Measurements from ENCODE around the gene PHLPP2. TPM values are rescaled to one million over a fixed set of nuclear protein-coding genes. Genes with fewer than 3 reads are reported as not detected.

The PHLPP2 gene
- polyA plus RNA-seq, 1 experiment, result 10.3 TPM

GRCh38 chr16:71666928-71667707 lies 57.4 kb downstream of the PHLPP2 start:
- Histone ChIP-seq H3K27me3 (ENCODE audit: control insufficient read depth, insufficient read depth, low read length) (no peaks in the 10 kb centered on the region), H3K4me3 (ENCODE audit: low read depth, low read length) (no peak overlapping the region), H3K9me3 (ENCODE audit: control insufficient read depth, insufficient read depth, low read length) (no peaks in the 10 kb centered on the region), H3K27ac (ENCODE audit: low read depth, low read length) (no peak overlapping the region)
- CTCF ChIA-PET, result no interaction called here
- no peak for DNase-seq (ENCODE audit: low read depth, low spot score)
- no peak for TF ChIP-seq CTCF (IDR thresholded peaks at IDR 0.05; ENCODE audit: low read depth, low read length)
- POLR2A ChIA-PET, result no interaction called here

GRCh38 chr16:71666264-71666663 lies 58.2 kb downstream of the PHLPP2 start:
- Histone ChIP-seq H3K27ac (ENCODE audit: low read depth, low read length) (no peak overlapping the region), H3K27me3 (ENCODE audit: control insufficient read depth, insufficient read depth, low read length) (no peaks in the 10 kb centered on the region), H3K4me3 (ENCODE audit: low read depth, low read length) (no peak overlapping the region), H3K9me3 (ENCODE audit: control insufficient read depth, insufficient read depth, low read length) (no peaks in the 10 kb centered on the region)
- no peak for DNase-seq (ENCODE audit: low read depth, low spot score)
- CTCF ChIA-PET, result no interaction called here
- POLR2A ChIA-PET, result no interaction called here
- TF ChIP-seq CTCF (IDR thresholded peaks at IDR 0.05; ENCODE audit: low read depth, low read length), result no peak

GRCh38 chr16:71659471-71659870 lies 65.0 kb downstream of the PHLPP2 start:
- no peak for TF ChIP-seq CTCF (IDR thresholded peaks at IDR 0.05; ENCODE audit: low read depth, low read length)
- Histone ChIP-seq H3K27ac (ENCODE audit: low read depth, low read length) (no peak overlapping the region), H3K4me3 (ENCODE audit: low read depth, low read length) (no peak overlapping the region), H3K9me3 (ENCODE audit: control insufficient read depth, insufficient read depth, low read length) (no peaks in the 10 kb centered on the region), H3K27me3 (ENCODE audit: control insufficient read depth, insufficient read depth, low read length) (no peaks in the 10 kb centered on the region)
- ChIA-PET POLR2A (no interaction called here), CTCF (no interaction called here)
- no peak for DNase-seq (ENCODE audit: low read depth, low spot score)

GRCh38 chr16:71658771-71659170 lies 65.7 kb downstream of the PHLPP2 start:
- no peaks in the 10 kb centered on the region for H3K9me3 ChIP-seq (ENCODE audit: control insufficient read depth, insufficient read depth, low read length)
- ChIA-PET CTCF (no interaction called here), POLR2A (no interaction called here)
- DNase-seq (ENCODE audit: low read depth, low spot score), result no peak
- no peak for TF ChIP-seq CTCF (IDR thresholded peaks at IDR 0.05; ENCODE audit: low read depth, low read length)
- no peaks in the 10 kb centered on the region for H3K27me3 ChIP-seq (ENCODE audit: control insufficient read depth, insufficient read depth, low read length)
- no peak overlapping the region for H3K4me3 ChIP-seq (ENCODE audit: low read depth, low read length)
- H3K27ac ChIP-seq (ENCODE audit: low read depth, low read length), result no peak overlapping the region

GRCh38 chr16:71649704-71650103 lies 74.8 kb downstream of the PHLPP2 start:
- H3K4me3 ChIP-seq (ENCODE audit: low read depth, low read length), result no peak overlapping the region
- CTCF ChIA-PET, result no interaction called here
- H3K9me3 ChIP-seq (ENCODE audit: control insufficient read depth, insufficient read depth, low read length), result no peaks in the 10 kb centered on the region
- no peak overlapping the region for H3K27ac ChIP-seq (ENCODE audit: low read depth, low read length)
- TF ChIP-seq CTCF (IDR thresholded peaks at IDR 0.05; ENCODE audit: low read depth, low read length), result no peak
- POLR2A ChIA-PET, result no interaction called here
- DNase-seq (ENCODE audit: low read depth, low spot score), result no peak
- no peaks in the 10 kb centered on the region for H3K27me3 ChIP-seq (ENCODE audit: control insufficient read depth, insufficient read depth, low read length)

Data from AG04450 (cell line).